Naive thymus-derived CD4-positive, alpha-beta T cell (primary cell): ENCODE measurements around the gene CDK17. TPM values are rescaled to one million over a fixed set of nuclear protein-coding genes. Genes with fewer than 3 reads are reported as not detected.

Source experiments
- ATAC-seq: fragments of 150-1000 bp; cut with Tn5 transposase; 2 replicates; pipeline ENCODE4 v1.10.0; 2021; ENCODE audit warnings: mild to moderate bottlenecking, moderate library complexity
- CTCF ChIA-PET: fragments of 350-600 bp; sonication (Branson Sonifier 250); formaldehyde crosslinking; loops from one replicate; lab custom pipeline; 2021; ENCODE audit warnings: antibody characterized with exemption; lab: Charles Lee
- POLR2A ChIA-PET: fragments of 350-600 bp; sonication (Branson Sonifier 250); formaldehyde crosslinking; loops from one replicate; lab custom pipeline; 2021; ENCODE audit warnings: antibody characterized with exemption, inconsistent platforms; lab: Charles Lee
- DNase-seq, 9 donors: peaks; one replicate each; pipeline versions ENCODE4 v3.0.0 to v3.0.0-alpha.2; 2020 to 2022; ENCODE audit warnings: mixed read lengths in 1 of 9
- H3K27ac ChIP-seq: one replicate; pipeline ENCODE4 v1.7.0; 2013; ENCODE audit warnings: mild to moderate bottlenecking, low read depth, low read length, moderate library complexity
- H3K27me3 ChIP-seq, 2 donors: one replicate each; pipeline ENCODE4 v1.7.0; 2013; ENCODE audit warnings: low read length in 2 of 2, mild to moderate bottlenecking in 2 of 2, moderate library complexity in 2 of 2; ENCODE audit not compliant: control insufficient read depth in 2 of 2, insufficient read depth in 2 of 2
- H3K36me3 ChIP-seq, 3 experiments: 1 replicate in 2 of 3; 2 replicates in 1 of 3; pipeline ENCODE4 v1.7.0; 2013; ENCODE audit warnings: low read length in 3 of 3, mild to moderate bottlenecking in 3 of 3, moderate library complexity in 1 of 3; ENCODE audit not compliant: insufficient read depth in 3 of 3, control insufficient read depth in 2 of 3
- H3K4me1 ChIP-seq, 2 donors: one replicate each; pipeline ENCODE4 v1.7.0; 2013; ENCODE audit warnings: low read length in 2 of 2, mild to moderate bottlenecking in 2 of 2, moderate library complexity in 1 of 2; ENCODE audit not compliant: control insufficient read depth in 2 of 2, insufficient read depth in 2 of 2
- H3K4me3 ChIP-seq: 2 replicates; pipeline ENCODE4 v1.7.0; 2013; ENCODE audit warnings: mild to moderate bottlenecking, low read length
- H3K9me3 ChIP-seq, 3 experiments: 1 replicate in 2 of 3; 2 replicates in 1 of 3; pipeline ENCODE4 v1.7.0; 2013; ENCODE audit warnings: low read length in 3 of 3; ENCODE audit not compliant: control insufficient read depth in 2 of 3
- H3K27ac Mint-ChIP-seq, 9 donors: one replicate each; pipeline ENCODE4 v1.8.0; 2020 to 2022; ENCODE audit warnings: mixed read lengths in 9 of 9, mild to moderate bottlenecking in 8 of 9, moderate library complexity in 5 of 9, inconsistent platforms in 2 of 9
- H3K27me3 Mint-ChIP-seq, 5 donors: one replicate each; pipeline ENCODE4 v1.8.0; 2021 to 2022; ENCODE audit warnings: mixed read lengths in 5 of 5, mild to moderate bottlenecking in 1 of 5
- H3K36me3 Mint-ChIP-seq, 5 donors: one replicate each; pipeline ENCODE4 v1.8.0; 2020 to 2022; ENCODE audit warnings: mixed read lengths in 5 of 5, mild to moderate bottlenecking in 3 of 5, inconsistent platforms in 1 of 5
- H3K4me1 Mint-ChIP-seq, 7 donors: one replicate each; pipeline ENCODE4 v1.8.0; 2020 to 2022; ENCODE audit warnings: mixed read lengths in 7 of 7, mild to moderate bottlenecking in 3 of 7, inconsistent platforms in 1 of 7
- H3K4me3 Mint-ChIP-seq, 10 donors: one replicate each; pipeline ENCODE4 v1.8.0; 2020 to 2022; ENCODE audit warnings: mild to moderate bottlenecking in 10 of 10, mixed read lengths in 10 of 10, moderate library complexity in 6 of 10, inconsistent platforms in 2 of 10
- H3K9me3 Mint-ChIP-seq, 11 donors: one replicate each; pipeline ENCODE4 v1.8.0; 2020 to 2022; ENCODE audit warnings: mixed read lengths in 11 of 11, mild to moderate bottlenecking in 4 of 11, inconsistent platforms in 1 of 11, moderate library complexity in 1 of 11
- intact Hi-C, 2 donors: fragments of 100-400 bp; cut with micrococcal nuclease; formaldehyde crosslinking; loops; one replicate each; pipeline ENCODE4 v1.15.1; 2023
- polyA plus RNA-seq, 2 donors: library from polyadenylated mRNA; unstranded; fragments of 300-500 nt; fragmentation: Illumina TruSeq; gene quantifications; one replicate each; pipeline ENCODE4 v1.2.3, GENCODE V29; 2021
- total RNA-seq, 6 experiments: library from RNA in 5 of 6; stranded (reverse) in 5 of 6; gene quantifications; 1 replicate in 5 of 6; 2 replicates in 1 of 6; pipeline ENCODE4 v1.2.3 and lab custom pipeline; 2021 to 2026

Gene CDK17
- total and polyA plus RNA-seq, 7 experiments from 2014 or later, result 30.0 to 112 (median 67.0) TPM

DNA sequence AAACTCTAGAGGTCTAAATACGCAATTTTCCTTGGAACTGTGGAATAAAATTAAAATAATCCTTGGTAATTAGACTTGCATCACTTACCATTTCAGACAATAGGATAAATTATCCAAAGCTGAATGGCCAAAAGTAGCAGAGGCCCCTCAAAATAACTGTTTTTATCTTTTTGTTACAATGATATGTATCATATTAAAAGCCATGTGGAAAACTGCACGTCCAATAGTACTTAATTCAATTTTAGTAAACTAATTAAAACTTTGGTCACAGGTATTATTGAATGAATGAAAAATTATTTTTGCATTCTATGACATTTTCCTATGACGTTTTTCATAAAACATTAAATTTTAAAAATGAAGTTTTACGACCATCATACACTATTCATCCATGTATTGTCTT, 98.5 kb downstream of the CDK17 start:
- Histone ChIP-seq H3K4me1 (no peaks in the 10 kb centered on the region), H3K9me3 (no peaks in the 10 kb centered on the region), H3K36me3 (peaks cover 3 to 8% (median 7%) of the 10 kb centered on the region in 3 experiments), H3K27me3 (no peaks in the 10 kb centered on the region), H3K27ac (no peak overlapping the region), H3K4me3 (no peak overlapping the region)
- intact Hi-C loops, result loop anchor here in 1 of 2 donors (2.0 kb wide), 1 partner anchor 15 kb away; no protein-coding TSS in a partner anchor
- ATAC-seq (no peak), DNase-seq (no peak)
- CTCF ChIA-PET, result no interaction called here
- Mint-ChIP-seq H3K27ac (no peak overlapping the region), H3K27me3 (no peaks in the 10 kb centered on the region), H3K36me3 (peaks cover 0 to 26% (median 19%) of the 10 kb centered on the region in 5 donors), H3K9me3 (no peaks in the 10 kb centered on the region), H3K4me1 (peaks cover 7 to 42% (median 21%) of the 10 kb centered on the region in 7 donors), H3K4me3 (no peak overlapping the region)
- POLR2A ChIA-PET, result no interaction called here

GRCh38 chr12:96300064-96300463, 100.2 kb downstream of the CDK17 start:
- ChIA-PET POLR2A (interaction anchor here (0.6 kb wide), 1 partner anchor 33 kb away, joined by 4 read pairs; no protein-coding TSS in a partner anchor), CTCF (no interaction called here)
- H3K9me3 Mint-ChIP-seq, result no peaks in the 10 kb centered on the region

DNA sequence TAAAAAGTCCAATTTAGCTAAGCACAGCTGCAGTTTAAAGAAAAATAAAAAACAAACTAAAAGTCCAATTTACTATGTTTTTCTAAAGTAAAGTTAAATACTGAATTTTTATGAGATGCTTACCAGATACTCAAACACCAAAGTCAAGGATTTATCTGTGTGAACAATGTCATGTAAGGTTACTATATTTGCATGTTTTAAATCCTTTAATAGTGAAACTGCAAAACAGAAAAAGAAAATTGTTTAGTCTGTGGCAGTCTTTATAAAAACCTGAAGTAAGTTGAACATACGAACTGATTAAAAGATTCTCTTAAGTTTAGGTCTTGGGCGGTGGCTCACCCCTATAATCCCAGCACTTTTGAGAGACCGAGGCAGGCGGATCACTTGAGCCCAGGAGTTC, 102.7 kb downstream of the CDK17 start:
- Histone ChIP-seq H3K4me1 (peaks cover 7 to 11% of the 10 kb centered on the region in 2 donors), H3K27me3 (no peaks in the 10 kb centered on the region), H3K27ac (no peak overlapping the region), H3K4me3 (no peak overlapping the region), H3K9me3 (no peaks in the 10 kb centered on the region), H3K36me3 (peaks cover 3 to 15% (median 11%) of the 10 kb centered on the region in 3 experiments)
- ATAC-seq, result no peak
- intact Hi-C loops, result loop anchor here (2.0 to 5.0 kb wide), 3 partner anchors 15 to 235 kb away; no protein-coding TSS in a partner anchor
- Mint-ChIP-seq H3K27me3 (no peaks in the 10 kb centered on the region), H3K36me3 (peaks cover 0 to 31% (median 26%) of the 10 kb centered on the region in 5 donors), H3K4me3 (no peak overlapping the region), H3K27ac (no peak overlapping the region), H3K4me1 (peaks cover 13 to 52% (median 31%) of the 10 kb centered on the region in 7 donors), H3K9me3 (no peaks in the 10 kb centered on the region)
- no peak for DNase-seq
- ChIA-PET CTCF (interaction anchor here (0.7 to 1.5 kb wide), 2 partner anchors 34 to 103 kb away, joined by 3 to 10 read pairs; partner anchors contain the start of gene CDK17), POLR2A (no interaction called here)

More at GRCh38 chr12:96300064-96300463, 100.2 kb downstream of the CDK17 start:
- Mint-ChIP-seq H3K4me3 (no peak overlapping the region), H3K27ac (peak overlapping the region in 1 of 9 donors; percentile 66), H3K4me1 (peaks cover 12 to 48% (median 24%) of the 10 kb centered on the region in 7 donors), H3K36me3 (peaks cover 0 to 28% (median 19%) of the 10 kb centered on the region in 5 donors), H3K27me3 (no peaks in the 10 kb centered on the region)
- no peaks in the 10 kb centered on the region for H3K27me3 ChIP-seq
- H3K4me3 ChIP-seq, result no peak overlapping the region
- ATAC-seq (no peak), DNase-seq (no peak)
- H3K27ac ChIP-seq, result no peak overlapping the region
- peaks cover 2 to 6% of the 10 kb centered on the region in 2 donors for H3K4me1 ChIP-seq
- intact Hi-C loops, result no loop called here
- H3K36me3 ChIP-seq, result peaks cover 3 to 8% (median 7%) of the 10 kb centered on the region in 3 experiments
- H3K9me3 ChIP-seq, result no peaks in the 10 kb centered on the region

DNA sequence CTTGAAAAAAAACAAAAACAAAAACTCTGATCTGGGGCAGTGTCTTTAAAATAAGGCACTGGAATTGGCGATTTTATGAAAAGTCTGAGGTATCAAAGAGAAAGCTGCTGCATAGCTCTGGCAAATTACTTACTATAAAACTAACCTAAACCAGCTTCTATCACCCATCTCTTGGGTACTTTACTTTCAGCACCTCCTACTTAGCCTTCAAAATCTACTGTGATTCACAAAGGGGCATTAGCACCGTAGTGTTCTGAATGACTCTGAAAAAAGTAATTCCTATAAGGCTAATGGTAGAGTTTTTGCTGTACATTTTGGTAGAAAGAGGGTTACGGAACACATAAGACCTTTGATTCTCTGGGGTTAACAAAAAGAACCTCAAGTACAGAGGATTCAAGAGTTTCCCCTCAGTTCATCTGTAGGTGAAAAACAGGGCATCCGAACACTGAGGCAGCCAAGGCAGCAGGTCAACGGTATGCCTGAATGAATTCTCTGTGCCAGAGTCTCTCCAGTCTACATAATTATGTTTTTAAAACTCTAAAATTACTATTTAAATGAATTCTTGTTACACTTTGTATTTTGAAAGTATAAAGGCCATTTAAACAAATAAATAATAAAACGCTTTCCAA, 104.6 kb downstream of the CDK17 start:
- no peaks in the 10 kb centered on the region for H3K27me3 ChIP-seq
- ChIA-PET POLR2A (interaction anchor here (0.7 to 1.0 kb wide), 5 partner anchors 8 to 44 kb away, joined by 3 to 5 read pairs (median 3); no protein-coding TSS in a partner anchor), CTCF (no interaction called here)
- peaks cover 3 to 15% (median 11%) of the 10 kb centered on the region in 3 experiments for H3K36me3 ChIP-seq
- H3K9me3 Mint-ChIP-seq, result no peaks in the 10 kb centered on the region
- H3K27ac ChIP-seq, result no peak overlapping the region
- H3K4me1 ChIP-seq, result peaks cover 7 to 11% of the 10 kb centered on the region in 2 donors
- H3K27me3 Mint-ChIP-seq, result no peaks in the 10 kb centered on the region
- peaks cover 0 to 29% (median 25%) of the 10 kb centered on the region in 5 donors for H3K36me3 Mint-ChIP-seq
- H3K4me1 Mint-ChIP-seq, result peaks cover 7 to 51% (median 24%) of the 10 kb centered on the region in 7 donors
- intact Hi-C loops, result loop anchor here (2.0 to 5.0 kb wide), 5 partner anchors 13 to 233 kb away; partner anchors contain the start of gene CDK17 (in 1 of the 2)
- H3K4me3 ChIP-seq, result no peak overlapping the region
- DNase-seq, result peak in 2 of 9 donors; percentile 5 to 11
- ATAC-seq, result no peak
- peak overlapping the region in 8 of 10 donors; percentile 6 to 69 (median 45) for H3K4me3 Mint-ChIP-seq
- H3K27ac Mint-ChIP-seq, result peak overlapping the region in 8 of 9 donors; percentile 39 to 81 (median 71)
- no peaks in the 10 kb centered on the region for H3K9me3 ChIP-seq

DNA sequence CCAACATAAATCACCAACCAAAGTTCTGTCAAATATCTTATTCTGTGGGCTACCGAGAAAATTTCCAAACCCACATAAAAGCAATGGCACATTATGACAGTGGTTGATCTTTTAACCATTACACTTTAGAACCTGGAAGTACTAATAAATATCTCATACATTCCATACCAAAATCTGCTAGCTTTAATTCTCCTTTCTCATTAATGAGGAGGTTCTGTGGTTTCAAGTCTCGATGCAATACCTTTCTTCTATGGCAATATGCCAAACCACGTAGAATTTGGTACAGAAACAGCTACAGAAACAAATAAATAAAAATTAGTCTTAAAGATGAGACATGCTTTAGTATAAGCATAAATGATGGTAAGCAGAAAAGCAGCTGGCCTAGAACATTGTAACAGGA, 105.4 kb downstream of the CDK17 start:
- H3K4me3 Mint-ChIP-seq, result peak overlapping the region in 4 of 10 donors; percentile 13 to 69 (median 39)
- no peaks in the 10 kb centered on the region for H3K9me3 Mint-ChIP-seq
- peaks cover 3 to 14% (median 10%) of the 10 kb centered on the region in 3 experiments for H3K36me3 ChIP-seq
- DNase-seq, result peak in 3 of 9 donors; percentile 10 to 29 (median 14)
- peaks cover 7 to 11% of the 10 kb centered on the region in 2 donors for H3K4me1 ChIP-seq
- H3K27me3 Mint-ChIP-seq, result no peaks in the 10 kb centered on the region
- peak overlapping the region in 5 of 9 donors; percentile 39 to 81 (median 64) for H3K27ac Mint-ChIP-seq
- H3K4me1 Mint-ChIP-seq, result peaks cover 6 to 52% (median 22%) of the 10 kb centered on the region in 7 donors
- intact Hi-C loops, result loop anchor here (2.0 to 5.0 kb wide), 5 partner anchors 14 to 233 kb away; partner anchors contain the start of gene CDK17 (in 1 of the 2)
- H3K27me3 ChIP-seq, result no peaks in the 10 kb centered on the region
- ATAC-seq, result no peak
- CTCF ChIA-PET, result no interaction called here
- POLR2A ChIA-PET, result interaction anchor here (0.7 to 0.9 kb wide), 2 partner anchors 15 to 20 kb away, joined by 3 read pairs; no protein-coding TSS in a partner anchor
- H3K9me3 ChIP-seq, result no peaks in the 10 kb centered on the region
- H3K36me3 Mint-ChIP-seq, result peaks cover 0 to 28% (median 26%) of the 10 kb centered on the region in 5 donors
- no peak overlapping the region for H3K4me3 ChIP-seq
- no peak overlapping the region for H3K27ac ChIP-seq

GRCh38 chr12:96293093-96293492, 107.1 kb downstream of the CDK17 start:
- peaks cover 3 to 26% (median 24%) of the 10 kb centered on the region in 3 experiments for H3K36me3 ChIP-seq

More at GRCh38 chr12:96293093-96293492, 107.1 kb downstream of the CDK17 start:
- no peak overlapping the region for H3K4me3 Mint-ChIP-seq
- peaks cover 11 to 53% (median 28%) of the 10 kb centered on the region in 7 donors for H3K4me1 Mint-ChIP-seq
- peaks cover 4 to 33% (median 22%) of the 10 kb centered on the region in 5 donors for H3K36me3 Mint-ChIP-seq
- H3K27me3 ChIP-seq, result no peaks in the 10 kb centered on the region
- ATAC-seq (no peak), DNase-seq (no peak)
- H3K27me3 Mint-ChIP-seq, result no peaks in the 10 kb centered on the region
- H3K27ac Mint-ChIP-seq, result peak overlapping the region in 1 of 9 donors; percentile 28
- no peaks in the 10 kb centered on the region for H3K9me3 Mint-ChIP-seq
- H3K4me1 ChIP-seq, result peaks cover 7 to 11% of the 10 kb centered on the region in 2 donors
- no peaks in the 10 kb centered on the region for H3K9me3 ChIP-seq
- intact Hi-C loops, result loop anchor here in 1 of 2 donors (5.0 kb wide), 1 partner anchor 34 kb away; no protein-coding TSS in a partner anchor
- ChIA-PET POLR2A (interaction anchor here (0.6 to 0.7 kb wide), 2 partner anchors 10 to 17 kb away, joined by 3 read pairs; no protein-coding TSS in a partner anchor), CTCF (interaction anchor here (0.6 kb wide), 1 partner anchor 229 kb away, joined by 3 read pairs; no protein-coding TSS in a partner anchor)
- H3K27ac ChIP-seq, result no peak overlapping the region
- H3K4me3 ChIP-seq, result no peak overlapping the region
